ENCODE results near the gene GP1BB.

Gene GP1BB

DNA sequence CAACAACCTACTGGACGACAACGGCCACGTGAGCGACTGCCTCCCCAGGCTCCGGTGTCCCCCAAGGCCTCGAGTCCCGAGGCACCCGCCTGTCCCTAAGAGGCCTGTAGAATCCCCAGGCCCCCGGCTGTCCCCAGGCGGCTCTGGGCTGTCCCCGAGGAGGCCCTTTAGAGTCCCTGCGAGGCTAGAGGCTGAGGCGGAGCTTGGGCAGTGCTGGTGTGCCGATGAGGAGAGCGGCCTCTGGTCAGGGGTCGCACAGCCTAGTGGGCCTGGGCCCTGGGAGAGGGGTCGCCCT is 40.9 kb downstream of the GP1BB start:
- in situ Hi-C loops (cut with MboI; ENCODE audit: low sequenced_read_pairs): no loop called here

GRCh38 chr22:19764636-19765476 is 41.5 kb downstream of the GP1BB start:
- in situ Hi-C loops (cut with MboI; ENCODE audit: low sequenced_read_pairs): no loop called here

GRCh38 chr22:19765477-19766239 is 42.3 kb downstream of the GP1BB start:
- in situ Hi-C loops (cut with MboI; ENCODE audit: low sequenced_read_pairs): no loop called here

DNA sequence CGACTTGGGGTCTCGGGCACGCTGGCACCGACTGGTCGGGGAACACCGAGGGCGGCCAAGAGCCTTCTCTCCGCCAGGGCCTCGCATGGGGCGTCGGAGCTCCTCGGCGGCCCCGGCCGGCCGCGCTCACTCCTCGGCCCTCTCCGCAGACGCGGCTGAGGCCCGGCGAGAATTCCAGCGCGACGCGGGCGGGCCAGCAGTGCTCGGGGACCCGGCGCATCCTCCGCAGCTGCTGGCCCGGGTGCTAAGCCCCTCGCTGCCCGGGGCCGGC is 42.8 kb downstream of the GP1BB start:
- in situ Hi-C loops (cut with MboI; ENCODE audit: low sequenced_read_pairs): no loop called here

DNA sequence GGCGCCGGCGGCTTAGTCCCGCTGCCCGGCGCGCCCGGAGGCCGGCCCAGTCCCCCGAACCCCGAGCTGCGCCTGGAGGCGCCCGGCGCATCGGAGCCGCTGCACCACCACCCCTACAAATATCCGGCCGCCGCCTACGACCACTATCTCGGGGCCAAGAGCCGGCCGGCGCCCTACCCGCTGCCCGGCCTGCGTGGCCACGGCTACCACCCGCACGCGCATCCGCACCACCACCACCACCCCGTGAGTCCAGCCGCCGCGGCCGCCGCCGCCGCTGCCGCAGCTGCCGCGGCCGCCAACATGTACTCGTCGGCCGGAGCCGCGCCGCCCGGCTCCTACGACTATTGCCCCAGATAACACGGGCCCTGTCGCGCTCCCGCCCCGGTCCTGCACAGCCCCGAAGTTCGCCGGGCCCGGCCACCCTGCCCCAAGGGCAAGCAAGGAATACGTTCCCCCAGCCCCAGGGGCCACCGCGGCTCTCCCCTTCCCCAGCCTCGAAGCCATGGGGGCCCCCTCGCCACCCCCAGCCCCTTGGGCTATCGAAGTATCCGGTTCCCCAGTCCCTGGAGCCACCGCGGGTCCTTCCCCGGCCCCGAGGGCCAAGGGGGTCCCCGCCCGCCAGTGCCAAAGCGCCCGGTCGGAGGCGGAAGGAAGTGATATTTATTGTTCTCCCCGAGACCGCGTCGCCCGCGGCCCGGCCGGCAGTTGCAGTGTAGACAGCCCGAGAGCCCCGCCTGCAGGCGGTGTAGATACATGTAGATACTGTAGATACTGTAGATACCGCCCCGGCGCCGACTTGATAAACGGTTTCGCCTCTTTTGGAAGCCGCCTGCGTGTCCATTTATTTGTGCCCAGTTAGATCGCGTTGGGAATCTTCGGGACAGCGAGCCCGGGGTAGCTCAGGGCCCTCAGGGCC is 43.4 kb downstream of the GP1BB start:
- in situ Hi-C loops (cut with MboI; ENCODE audit: low sequenced_read_pairs): no loop called here

DNA sequence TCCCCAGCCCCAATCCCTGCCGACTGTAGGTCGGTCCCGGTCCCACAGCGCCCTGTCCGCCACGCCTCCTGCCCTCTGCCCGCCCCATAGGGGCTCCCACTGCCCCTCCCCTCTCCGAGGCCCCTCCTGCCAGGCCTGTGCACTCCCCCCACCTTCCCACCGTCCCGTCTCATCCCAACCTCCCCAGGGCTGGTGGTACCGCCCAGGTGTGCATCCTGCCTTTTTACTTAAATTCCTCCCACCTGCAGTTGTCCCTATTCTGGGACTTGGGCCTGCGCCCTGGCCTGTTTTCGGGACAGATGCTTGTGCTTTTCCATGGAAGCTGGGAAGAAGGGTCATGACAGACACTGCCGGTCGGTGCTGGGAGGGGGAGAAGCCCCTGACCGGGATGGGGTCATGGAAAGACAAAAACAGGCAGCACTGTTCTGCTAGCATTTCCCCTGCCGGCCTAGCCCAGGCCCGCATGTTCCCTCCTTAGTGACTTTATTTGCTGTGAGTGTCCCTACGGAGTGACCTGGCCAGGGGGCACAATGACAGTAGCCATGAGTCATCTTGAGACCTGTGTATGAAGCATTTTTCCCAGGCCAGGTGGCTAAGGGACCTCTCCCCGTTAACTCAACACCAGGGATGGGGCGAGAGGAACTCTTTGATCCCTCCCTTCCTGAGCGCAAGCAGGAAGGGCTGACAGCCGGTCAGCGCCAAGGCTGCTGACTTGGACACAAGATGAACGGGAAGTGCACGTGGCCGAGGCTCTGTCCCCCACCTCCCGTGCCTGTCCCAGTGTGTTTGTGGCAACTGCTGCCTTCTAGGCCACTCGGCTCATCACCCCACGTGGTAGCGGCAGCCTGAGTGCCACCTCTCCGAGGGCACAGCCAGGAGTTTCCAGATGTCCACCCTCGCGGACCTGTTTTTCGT is 44.3 kb downstream of the GP1BB start:
- in situ Hi-C loops (cut with MboI; ENCODE audit: low sequenced_read_pairs): no loop called here

- in situ Hi-C loops (cut with MboI; ENCODE audit: low sequenced_read_pairs): no loop called here
Measured at GRCh38 chr22:19769393-19769715, 46.0 kb downstream of the GP1BB start.

DNA sequence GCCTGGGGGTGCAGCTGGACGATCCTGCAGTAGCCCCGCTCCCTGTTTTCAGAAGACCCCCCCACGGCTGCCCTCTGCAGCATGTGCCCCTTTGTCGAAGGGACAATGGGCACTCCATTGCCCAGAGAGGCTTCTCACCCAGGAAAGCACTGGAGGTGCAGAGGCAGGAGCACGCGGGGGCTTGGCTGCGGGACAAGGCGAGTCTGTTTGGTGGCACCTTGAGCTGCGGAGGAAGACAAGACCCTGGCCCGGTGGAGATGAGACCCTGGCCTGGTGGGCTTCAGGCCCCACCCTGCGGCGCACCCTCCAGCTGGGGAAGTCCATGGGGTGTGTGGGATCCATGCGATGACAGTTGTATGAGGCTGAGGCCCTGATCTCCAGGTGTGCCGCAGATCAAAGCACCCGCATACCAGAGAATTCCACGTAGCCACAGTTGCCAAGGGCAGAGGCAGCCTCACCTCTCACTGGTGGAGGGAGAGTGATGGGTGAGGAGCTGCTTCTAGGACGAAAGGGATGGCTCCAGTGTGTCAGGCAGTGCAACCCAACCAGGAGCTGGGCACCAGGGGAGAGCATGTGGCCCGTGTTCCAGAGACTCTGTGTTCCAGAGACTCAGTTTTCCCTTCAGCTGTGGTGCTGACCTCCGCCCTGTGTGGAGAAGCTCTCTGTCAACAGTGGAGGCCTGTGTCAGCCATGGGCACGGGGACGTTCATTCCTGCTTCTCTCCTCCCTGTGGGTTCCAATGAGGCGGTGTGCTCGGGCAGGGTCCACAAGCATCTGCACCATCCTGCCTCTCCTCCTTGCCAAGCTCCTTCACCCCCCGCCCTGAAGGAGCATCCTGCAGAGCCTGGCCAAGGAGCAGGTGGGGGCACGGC is 47.2 kb downstream of the GP1BB start:
- in situ Hi-C loops (cut with MboI; ENCODE audit: low sequenced_read_pairs): no loop called here

GRCh38 chr22:19772422-19772672 is 49.0 kb downstream of the GP1BB start:
- in situ Hi-C loops (cut with MboI; ENCODE audit: low sequenced_read_pairs): no loop called here

DNA sequence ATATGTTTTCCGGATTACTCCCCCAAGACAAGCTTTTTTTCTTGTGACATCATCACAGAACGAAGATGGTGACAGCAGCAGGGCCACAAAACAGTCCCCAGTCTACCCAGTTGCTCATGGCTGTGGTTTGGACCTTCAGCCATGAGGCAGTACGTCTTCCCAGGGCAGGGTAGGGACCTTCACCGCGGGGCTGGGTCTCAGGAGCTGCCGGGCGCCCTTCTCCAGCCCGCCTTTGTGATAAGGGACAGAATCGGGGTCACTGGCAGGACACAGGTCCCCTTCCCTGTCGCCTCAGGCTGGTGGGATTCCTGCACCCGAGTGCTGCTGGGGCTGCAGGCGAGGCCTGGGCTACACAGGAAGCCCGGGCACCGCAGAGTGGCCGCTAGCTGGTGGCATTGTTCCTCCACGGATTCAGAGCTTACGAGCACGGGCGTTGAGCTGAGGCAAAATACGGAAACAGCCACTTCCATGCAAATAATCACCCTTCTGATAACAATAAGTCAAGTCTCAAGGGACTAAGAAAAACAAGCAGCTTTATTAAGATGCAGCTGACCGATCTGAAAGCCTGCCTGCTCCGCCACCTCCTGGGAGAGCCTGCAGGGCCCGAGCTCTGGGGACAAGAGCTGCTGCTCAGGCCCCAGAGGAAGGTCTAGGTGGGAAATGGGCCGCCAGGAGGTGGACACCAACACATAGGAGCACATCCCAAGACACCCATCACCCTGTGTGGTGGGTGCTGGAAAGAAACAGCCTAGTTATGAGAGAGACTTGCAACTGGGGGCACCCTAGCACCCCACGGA is 49.5 kb downstream of the GP1BB start:
- in situ Hi-C loops (cut with MboI; ENCODE audit: low sequenced_read_pairs): no loop called here

- in situ Hi-C loops (cut with MboI; ENCODE audit: low sequenced_read_pairs): no loop called here
Measured at GRCh38 chr22:19773470-19774040, 50.2 kb downstream of the GP1BB start.

Measured in HL-60/S4 treated with retinoic acid at 250 ng/mL for 4 days and 3 days (cell line).